Measurements from ENCODE around the gene BST1. TPM values are rescaled to one million over a fixed set of nuclear protein-coding genes. Genes with fewer than 3 reads are reported as not detected.

Gene BST1
- total and polyA plus RNA-seq, 10 of the 15 experiments (the other 5 are each of a cell fraction or from before 2014, with no cell fraction given), result 0.04 to 0.42 (median 0.11) TPM; not detected in 1

GRCh38 chr4:15742083-15742582, 39.3 kb downstream of the BST1 start:
- WGBS (ENCODE audit: insufficient coverage, insufficient replicate concordance, low lambda C conversion rate, missing lambda C conversion rate), result 0% methylated on average over 1 of the region's 1 CpG
- no TSS peak for BruUV-seq (replicated peaks)
- Histone ChIP-seq H2AFZ (ENCODE audit: control insufficient read depth, low read depth, low read length) (no peak overlapping the region), H3K9me3 (replicated peaks; ENCODE audit: control insufficient read depth, insufficient read depth, low read length) (no peaks in the 10 kb centered on the region; the same call in 1 of the 3 replicates), H3K27me3 (replicated peaks in 1 of 2; ENCODE audit: control insufficient read depth in 2 of 2, insufficient read depth in 2 of 2, low read length in 1 of 2) (no peaks in the 10 kb centered on the region; a peak in 1 of 4 replicates), H3K27ac (ENCODE audit: control insufficient read depth, insufficient read depth) (no peak overlapping the region), H3K36me3 (ENCODE audit: control insufficient read depth in 2 of 2, insufficient read depth in 2 of 2, low read length in 1 of 2) (no peaks in the 10 kb centered on the region), H4K20me1 (ENCODE audit: control insufficient read depth, insufficient read depth) (no peaks in the 10 kb centered on the region), H3K9ac (ENCODE audit: control insufficient read depth, insufficient read depth, low read length) (no peak overlapping the region), H3K4me2 (ENCODE audit: control insufficient read depth, insufficient read depth) (no peak overlapping the region), H3K79me2 (ENCODE audit: control insufficient read depth, insufficient read depth, low read length) (no peaks in the 10 kb centered on the region), H3K4me1 (ENCODE audit: control insufficient read depth, insufficient read depth, low read length) (no peaks in the 10 kb centered on the region), H3K4me3 (no peak overlapping the region)
- DNase-seq (ENCODE audit: low read depth, low spot score) (no peak), FAIRE-seq (no peak), ATAC-seq (no peak)
- CTCF ChIA-PET, result interaction anchor here (1.2 to 1.9 kb wide), 2 partner anchors 9 to 63 kb away, joined by 4 to 5 read pairs; no protein-coding TSS in a partner anchor
- SMC1A ChIA-PET (ENCODE audit: uncharacterized antibody, unreplicated experiment), result no interaction called here
- RAD21 ChIA-PET (ENCODE audit: unreplicated experiment), result interaction anchor here (1.1 kb wide), 1 partner anchor 63 kb away, joined by 3 read pairs; no protein-coding TSS in a partner anchor
- TF ChIP-seq KLF5 (IDR thresholded peaks at IDR 0.05; ENCODE audit: partially characterized antibody) (no peak), EZH2 (IDR thresholded peaks at IDR 0.05; ENCODE audit: borderline replicate concordance, control insufficient read depth, low read depth, low read length) (no peak), KDM1A (IDR thresholded peaks at IDR 0.05; ENCODE audit: borderline replicate concordance) (no peak), EGR1 (IDR thresholded peaks at IDR 0.05; ENCODE audit: borderline replicate concordance in 1 of 2, low read depth in 2 of 2, low read length in 2 of 2) (no peak), ZBTB4 (CRISPR knock-in tag; IDR thresholded peaks at IDR 0.05) (no peak), ZNF24 (IDR thresholded peaks at IDR 0.05) (no peak), SIN3A (IDR thresholded peaks at IDR 0.05; ENCODE audit: low read depth, low read length) (no peak), IKZF1 (conservative IDR thresholded peaks at IDR 0.05) (no peak), EP300 (IDR thresholded peaks at IDR 0.05; ENCODE audit: borderline replicate concordance in 1 of 2, control insufficient read depth in 1 of 2, low read depth in 2 of 2, low read length in 2 of 2) (no peak), MAX (IDR thresholded peaks at IDR 0.05; ENCODE audit: low read depth, low read length) (no peak), CHD4 (IDR thresholded peaks at IDR 0.05) (no peak), BCL11A (IDR thresholded peaks at IDR 0.05; ENCODE audit: low read depth, low read length) (no peak), FOXK2 (IDR thresholded peaks at IDR 0.05) (no peak), PKNOX1 (IDR thresholded peaks at IDR 0.05) (no peak)
- intact Hi-C loops (cut with micrococcal nuclease; ENCODE audit: unreplicated experiment), result no loop called here
- POLR2A ChIA-PET, result no interaction called here
- in situ Hi-C loops (cut with MboI), result no loop called here
